Right lobe of liver (tissue), 6 donors: Measurements from ENCODE around the gene CASP8. TPM values are rescaled to one million over a fixed set of nuclear protein-coding genes. Genes with fewer than 3 reads are reported as not detected.

ENCODE experiments used
- ATAC-seq, 4 donors: fragments of 200-7000 bp; cut with Tn5 transposase; one replicate each; pipeline ENCODE4 v1.9.1; 2020; ENCODE audit warnings: mild to moderate bottlenecking in 4 of 4, moderate library complexity in 4 of 4
- DNase-seq, 3 donors: peaks; one replicate each; pipeline ENCODE4 v3.0.0-alpha.2; 2020
- H3K27ac ChIP-seq, 3 donors: fragments of 200-600 bp; one replicate each; pipeline ENCODE4 v1.8.0; 2022
- H3K27me3 ChIP-seq, 2 donors: fragments of 200-600 bp; one replicate each; pipeline ENCODE4 v1.8.0; 2022
- H3K36me3 ChIP-seq, 4 donors: fragments of 200-600 bp; sonication (generic) in 1 of 4; one replicate each; pipeline versions ENCODE4 v1.5.1 to v1.8.0; 2017 to 2022; ENCODE audit warnings: control low read depth in 1 of 4
- H3K4me1 ChIP-seq, 4 donors: fragments of 200-600 bp; sonication (generic) in 1 of 4; one replicate each; pipeline versions ENCODE4 v1.5.1 to v1.8.0; 2017 to 2022; ENCODE audit warnings: control low read depth in 1 of 4
- H3K4me3 ChIP-seq, 3 donors: fragments of 200-600 bp; one replicate each; pipeline ENCODE4 v1.8.0; 2022
- H3K9me3 ChIP-seq, 4 donors: fragments of 200-600 bp; sonication (generic) in 1 of 4; one replicate each; pipeline versions ENCODE4 v1.5.1 to v1.8.0; 2017 to 2022; ENCODE audit warnings: control low read depth in 1 of 4
- CTCF ChIP-seq, 4 donors: fragments of 200-600 bp in 3 of 4; fragments of 450-650 bp in 1 of 4; IDR thresholded peaks; one replicate each; pipeline versions ENCODE4 v1.5.1 to v1.8.0; 2016 to 2022; ENCODE audit warnings: antibody characterized with exemption in 4 of 4, mild to moderate bottlenecking in 2 of 4
- POLR2A ChIP-seq: fragments of 450-650 bp; IDR thresholded peaks from one replicate; pipeline ENCODE4 v1.6.1; 2017; ENCODE audit warnings: antibody characterized with exemption, mild to moderate bottlenecking
- WGBS: methylation state at CpG from one replicate; pipeline ENCODE4 v1.1.6; 2018; ENCODE audit warnings: low coverage, low lambda C conversion rate; ENCODE audit not compliant: insufficient coverage; ENCODE audit errors: missing lambda C conversion rate; 5-methylcytosine and 5-hydroxymethylcytosine counted together
- intact Hi-C, 2 donors: fragments of 100-400 bp; cut with DNase I; formaldehyde crosslinking; loops; one replicate each; pipeline versions ENCODE4 v1.11.2 to v1.14.1; 2022
- total RNA-seq, 6 experiments: library from RNA; depleted of rRNA in 2 of 6; stranded (reverse); fragments of >200 nt in 2 of 6; fragmentation: NEBNext Ultra II Directional in 3 of 6; extraction: Animal tissue kit (Norgen Biotek cat#: 25700) in 3 of 6; gene quantifications; one replicate each; pipeline versions ENCODE4 v1.1.0 to v1.2.4, GENCODE V29; 2016 to 2023
- donor health status: DM: no; HTN: yes; CAD: no.
- donor health status: DM: no; HTN: no; CAD: no.
- donor health status: DM: no; HTN: no; CAD: no.
- donor health status: DM: no; HTN: yes; CAD: no.
- donor health status: DM: no; HTN: yes; CAD: no.

CASP8 gene
- total RNA-seq, 6 experiments from 2014 or later = 8.8 to 14.8 (median 11.5) TPM

GRCh38 chr2:201228912-201229290, 31.4 kb upstream of the CASP8 start:
- no peak overlapping the region for H3K27ac ChIP-seq
- TF ChIP-seq CTCF (IDR thresholded peaks at IDR 0.05) = no peak
- no peak for TF ChIP-seq POLR2A
- DNase-seq = no peak
- intact Hi-C loops = no loop called here
- peaks cover 0 to 9% (median 1%) of the 10 kb centered on the region in 4 donors for H3K4me1 ChIP-seq
- H3K36me3 ChIP-seq = no peaks in the 10 kb centered on the region
- no peak for ATAC-seq
- WGBS = 76% methylated on average over 7 of the region's 12 CpGs
- no peak overlapping the region for H3K4me3 ChIP-seq
- no peaks in the 10 kb centered on the region for H3K27me3 ChIP-seq
- no peaks in the 10 kb centered on the region for H3K9me3 ChIP-seq

DNA sequence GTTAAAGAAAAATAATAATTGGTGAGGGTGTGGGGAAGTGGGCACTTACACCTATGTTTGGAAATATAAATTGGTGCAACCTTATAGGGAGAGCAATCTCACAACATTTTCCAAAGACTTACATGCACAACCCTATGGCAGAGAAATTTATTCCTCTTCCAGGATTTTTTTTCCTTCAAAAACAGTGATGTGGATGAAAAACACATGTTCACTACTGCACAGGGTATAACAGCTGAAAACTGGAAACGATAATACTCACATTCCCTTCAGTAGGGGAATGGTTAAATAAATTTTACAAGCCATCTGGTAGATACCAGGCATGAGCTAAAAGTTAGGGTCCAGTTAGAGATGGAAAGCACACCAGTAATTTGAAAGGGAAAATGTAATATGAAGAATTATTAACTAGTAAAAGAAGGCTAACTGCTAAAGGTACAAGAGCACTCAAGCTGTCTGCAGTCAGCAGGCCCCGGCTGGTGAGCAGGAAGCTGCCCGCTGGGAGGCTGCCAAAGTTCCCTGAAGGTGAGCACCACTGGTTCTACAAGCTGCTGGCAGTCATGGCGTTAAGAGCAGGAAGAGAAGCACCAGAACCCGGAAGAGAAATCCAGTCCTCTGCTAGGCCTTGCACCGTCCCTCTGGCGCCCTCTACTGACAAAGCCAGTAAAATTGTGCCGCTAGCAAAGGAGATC, 28.4 kb upstream of the CASP8 start:
- Histone ChIP-seq H3K4me3 (peak overlapping the region in 1 of 3 donors; percentile 24), H3K4me1 (peaks cover 0 to 39% (median 5%) of the 10 kb centered on the region in 4 donors), H3K27me3 (no peaks in the 10 kb centered on the region), H3K9me3 (no peaks in the 10 kb centered on the region), H3K27ac (peak overlapping the region in 2 of 3 donors; percentile 9 to 27), H3K36me3 (no peaks in the 10 kb centered on the region)
- WGBS = 13% methylated on average over 7 of the region's 8 CpGs
- intact Hi-C loops = loop anchor here in 1 of 2 donors (5.0 kb wide), 1 partner anchor 45 kb away; no protein-coding TSS in a partner anchor
- TF ChIP-seq CTCF (IDR thresholded peaks at IDR 0.05) (peak; percentile 91 to 98 (median 94)), POLR2A (no peak)
- ATAC-seq = peak; percentile 78 to 89 (median 85)
- peak; percentile 88 to 93 (median 89) for DNase-seq

DNA sequence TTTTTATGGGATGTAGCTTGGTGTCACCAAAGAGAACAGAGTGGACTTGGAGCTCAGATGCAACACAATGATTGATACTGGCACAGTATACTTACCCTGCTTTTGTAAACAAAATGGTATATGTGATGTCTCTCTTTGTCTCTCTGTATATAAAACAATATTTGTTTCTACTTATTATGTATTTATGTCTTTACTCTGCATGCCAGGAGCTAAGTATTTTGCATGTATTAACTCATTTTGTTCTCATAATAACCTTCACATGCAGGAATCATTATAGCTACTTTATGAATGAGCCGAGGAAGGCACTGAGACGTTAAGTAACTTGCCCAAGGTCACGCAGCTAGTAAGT, 27.9 kb upstream of the CASP8 start:
- H3K4me1 ChIP-seq = peaks cover 0 to 39% (median 5%) of the 10 kb centered on the region in 4 donors
- 7% methylated on average over 3 of the region's 3 CpGs for WGBS
- intact Hi-C loops = loop anchor here in 1 of 2 donors (5.0 kb wide), 1 partner anchor 45 kb away; no protein-coding TSS in a partner anchor

GRCh38 chr2:201233192-201233811, 27.0 kb upstream of the CASP8 start:
- Histone ChIP-seq H3K27me3 (no peaks in the 10 kb centered on the region), H3K36me3 (no peaks in the 10 kb centered on the region), H3K9me3 (no peaks in the 10 kb centered on the region), H3K4me1 (peaks cover 0 to 39% (median 5%) of the 10 kb centered on the region in 4 donors), H3K4me3 (peak overlapping the region; percentile 52 to 62 (median 58)), H3K27ac (peak overlapping the region; percentile 62 to 71 (median 63))
- 0% methylated on average over 8 of the region's 8 CpGs for WGBS
- ATAC-seq (peak; percentile 91 to 98 (median 94)), DNase-seq (peak; percentile 89 to 92 (median 92))
- TF ChIP-seq POLR2A (peak; percentile 68), CTCF (IDR thresholded peaks at IDR 0.05) (no peak)
- intact Hi-C loops = loop anchor here in 1 of 2 donors (5.0 kb wide), 1 partner anchor 46 kb away; no protein-coding TSS in a partner anchor

More for the DNA sequence above, 27.9 kb upstream of the CASP8 start:
- Histone ChIP-seq H3K9me3 (no peaks in the 10 kb centered on the region), H3K27ac (peak overlapping the region in 2 of 3 donors; percentile 9 to 63), H3K36me3 (no peaks in the 10 kb centered on the region), H3K27me3 (no peaks in the 10 kb centered on the region), H3K4me3 (no peak overlapping the region)
- no peak for TF ChIP-seq CTCF (IDR thresholded peaks at IDR 0.05)
- no peak for TF ChIP-seq POLR2A
- no peak for DNase-seq
- ATAC-seq = no peak
